ENCODE measurements around the gene ADAMTS1. TPM values are rescaled to one million over a fixed set of nuclear protein-coding genes. Genes with fewer than 3 reads are reported as not detected.

The ADAMTS1 gene
- total RNA-seq (not detected), polyA plus RNA-seq (under 1 TPM in 1 of 2 donors, not detected in 1; 0.16 TPM)

DNA sequence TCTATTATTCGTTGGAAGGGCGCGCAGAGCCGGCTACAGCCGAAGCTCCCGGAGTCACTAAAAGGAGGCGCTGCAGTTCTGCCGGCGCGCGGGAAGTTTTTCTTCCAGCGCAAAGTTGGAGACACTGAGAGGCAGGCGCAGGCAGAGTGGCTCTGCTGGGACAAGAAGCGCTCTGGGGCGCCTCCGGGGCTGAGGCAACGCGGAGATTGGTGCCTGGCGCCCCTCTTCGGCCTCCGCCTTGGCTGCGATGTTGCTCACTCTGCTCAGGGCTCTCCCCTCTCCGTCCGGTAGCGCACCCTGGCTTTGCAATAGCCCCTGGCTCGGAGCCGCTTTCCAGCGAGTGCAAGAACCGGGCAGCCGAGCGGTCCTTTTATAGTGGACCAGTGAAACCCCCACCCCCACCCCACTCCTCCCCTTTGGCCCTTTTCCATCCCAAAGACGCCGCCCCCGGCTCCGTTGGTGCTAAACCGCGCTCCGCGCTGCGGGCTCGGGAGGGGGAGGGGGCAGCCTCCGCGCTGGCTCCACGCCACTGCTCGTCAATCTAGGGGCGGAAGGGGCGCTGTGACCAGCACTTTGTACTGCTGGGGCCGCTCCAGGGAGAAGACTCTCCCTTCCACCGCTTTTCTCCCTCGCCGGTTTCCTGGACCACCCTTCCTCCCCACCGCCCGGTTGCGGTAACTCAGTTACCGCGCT is at the start of gene ADAMTS1:
TSS of gene ADAMTS1 (minus strand) at position 344 of the 693 bp plus-strand sequence. CDS start 455 bp downstream, outside the sequence.
- H3K4me1 Mint-ChIP-seq = peaks cover 22 to 37% (median 29%) of the 10 kb centered on the region in 4 donors
- DNase-seq = no peak
- H3K9me3 ChIP-seq (ENCODE audit: control insufficient read depth in 1 of 2, low read length in 2 of 2) = no peaks in the 10 kb centered on the region
- H3K36me3 ChIP-seq (ENCODE audit: insufficient read depth, low read length) = no peaks in the 10 kb centered on the region
- ChIA-PET POLR2A (ENCODE audit: partially characterized antibody) (no interaction called here), CTCF (ENCODE audit: partially characterized antibody) (no interaction called here)
- H3K27me3 Mint-ChIP-seq = peaks cover 51 to 55% of the 10 kb centered on the region in 2 donors
- H3K9me3 Mint-ChIP-seq = peaks cover 0 to 3% (median 0%) of the 10 kb centered on the region in 8 donors
- H3K4me3 Mint-ChIP-seq = peak within 1 kb of the TSS; percentile 40 to 82 (median 76)
- intact Hi-C loops (cut with micrococcal nuclease) = no loop called here
- H3K27ac Mint-ChIP-seq = no peak within 1 kb of the TSS
- H3K4me1 ChIP-seq (ENCODE audit: insufficient read depth, low read length) = peaks cover 28% of the 10 kb centered on the region
- H3K36me3 Mint-ChIP-seq = peaks cover 0 to 2% of the 10 kb centered on the region in 2 donors
- peak within 1 kb of the TSS in 1 of 2 donors; percentile 5 for H3K4me3 ChIP-seq (ENCODE audit: low read length in 2 of 2)
- H3K27ac ChIP-seq (ENCODE audit: low read depth, low read length) = no peak within 1 kb of the TSS
- H3K27me3 ChIP-seq (ENCODE audit: insufficient read depth, low read length) = peaks cover 5% of the 10 kb centered on the region

DNA sequence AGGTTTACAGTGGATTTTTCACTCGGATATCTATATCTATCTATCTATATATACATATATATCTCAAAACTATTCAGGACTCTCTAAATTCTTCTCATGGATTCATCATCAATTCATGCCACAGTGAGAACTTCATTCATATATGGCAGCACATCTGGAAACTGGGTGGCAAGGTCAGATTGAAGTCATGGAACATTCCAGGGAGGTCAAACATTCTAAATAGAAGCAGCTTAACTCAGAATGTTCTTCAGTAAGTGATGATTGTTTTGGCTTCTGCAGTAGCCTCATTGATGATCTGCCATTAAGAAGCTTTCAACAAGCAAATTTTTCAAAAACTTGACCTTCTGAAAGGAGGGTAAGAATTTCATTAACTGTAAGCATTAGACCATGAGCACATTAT is 46.9 kb upstream of the ADAMTS1 start:
- ChIA-PET POLR2A (ENCODE audit: partially characterized antibody) (no interaction called here), CTCF (ENCODE audit: partially characterized antibody) (interaction anchor here (1.3 kb wide), 1 partner anchor 1852 kb away, joined by 3 read pairs; no protein-coding TSS in a partner anchor)
- Mint-ChIP-seq H3K27ac (no peak overlapping the region), H3K4me1 (no peaks in the 10 kb centered on the region), H3K9me3 (peaks cover 0 to 4% (median 0%) of the 10 kb centered on the region in 8 donors), H3K4me3 (no peak overlapping the region), H3K36me3 (no peaks in the 10 kb centered on the region), H3K27me3 (no peaks in the 10 kb centered on the region)
- intact Hi-C loops (cut with micrococcal nuclease) = no loop called here
- Histone ChIP-seq H3K9me3 (ENCODE audit: control insufficient read depth in 1 of 2, low read length in 2 of 2) (no peaks in the 10 kb centered on the region), H3K36me3 (ENCODE audit: insufficient read depth, low read length) (no peaks in the 10 kb centered on the region), H3K4me1 (ENCODE audit: insufficient read depth, low read length) (no peaks in the 10 kb centered on the region), H3K27ac (ENCODE audit: low read depth, low read length) (no peak overlapping the region), H3K27me3 (ENCODE audit: insufficient read depth, low read length) (no peaks in the 10 kb centered on the region), H3K4me3 (ENCODE audit: low read length in 2 of 2) (no peak overlapping the region)
- DNase-seq = no peak

DNA sequence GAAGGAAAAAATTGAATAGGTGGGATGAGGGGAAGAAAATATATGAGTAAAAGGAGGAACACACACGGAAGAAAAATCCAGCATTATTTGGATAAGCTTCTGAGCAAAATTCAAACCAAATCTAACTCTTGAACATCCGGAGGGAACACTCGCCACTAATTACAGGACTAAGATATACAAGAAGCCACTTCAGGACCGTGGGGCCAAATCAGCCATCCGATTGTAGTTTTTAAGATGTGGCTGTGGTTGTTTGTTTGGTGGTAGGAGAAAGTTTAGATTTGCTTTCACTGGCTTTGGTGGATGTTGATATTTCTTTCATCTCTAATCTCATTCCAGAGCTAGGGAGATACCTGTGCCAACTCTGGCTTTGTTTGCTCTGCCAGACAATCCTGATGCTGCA is 43.7 kb upstream of the ADAMTS1 start:
- Histone ChIP-seq H3K9me3 (ENCODE audit: control insufficient read depth in 1 of 2, low read length in 2 of 2) (no peaks in the 10 kb centered on the region), H3K27ac (ENCODE audit: low read depth, low read length) (no peak overlapping the region), H3K4me1 (ENCODE audit: insufficient read depth, low read length) (no peaks in the 10 kb centered on the region), H3K36me3 (ENCODE audit: insufficient read depth, low read length) (no peaks in the 10 kb centered on the region), H3K27me3 (ENCODE audit: insufficient read depth, low read length) (no peaks in the 10 kb centered on the region), H3K4me3 (ENCODE audit: low read length in 2 of 2) (no peak overlapping the region)
- Mint-ChIP-seq H3K36me3 (no peaks in the 10 kb centered on the region), H3K27me3 (peaks cover 0 to 1% of the 10 kb centered on the region in 2 donors), H3K27ac (no peak overlapping the region), H3K9me3 (peaks cover 0 to 1% (median 0%) of the 10 kb centered on the region in 8 donors), H3K4me1 (no peaks in the 10 kb centered on the region), H3K4me3 (no peak overlapping the region)
- no peak for DNase-seq
- intact Hi-C loops (cut with micrococcal nuclease) = no loop called here
- POLR2A ChIA-PET (ENCODE audit: partially characterized antibody) = no interaction called here
- CTCF ChIA-PET (ENCODE audit: partially characterized antibody) = no interaction called here

DNA sequence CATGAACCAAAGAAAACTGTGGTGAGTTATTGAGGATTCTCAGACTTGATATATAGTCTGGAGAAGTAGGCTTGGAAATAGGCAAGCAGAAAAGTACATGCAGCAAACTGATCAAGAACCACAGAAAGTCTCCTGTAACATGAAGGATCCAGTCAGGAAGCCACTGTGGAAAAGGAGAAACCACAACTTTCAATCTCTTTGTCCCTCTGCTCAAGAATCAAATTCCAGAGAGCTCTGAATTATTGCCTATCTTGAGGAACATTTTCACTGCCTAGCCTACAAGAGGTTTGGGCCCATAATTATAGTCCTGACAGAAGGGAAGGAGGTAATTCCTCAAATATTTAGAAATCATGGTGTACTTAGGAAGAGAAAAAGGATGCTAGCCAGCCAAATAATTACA is 43.0 kb upstream of the ADAMTS1 start:
- no peaks in the 10 kb centered on the region for H3K4me1 ChIP-seq (ENCODE audit: insufficient read depth, low read length)
- H3K4me3 Mint-ChIP-seq = no peak overlapping the region
- H3K27ac ChIP-seq (ENCODE audit: low read depth, low read length) = no peak overlapping the region
- no peaks in the 10 kb centered on the region for H3K27me3 ChIP-seq (ENCODE audit: insufficient read depth, low read length)
- no peak overlapping the region for H3K27ac Mint-ChIP-seq
- no peak for DNase-seq
- no peaks in the 10 kb centered on the region for H3K36me3 ChIP-seq (ENCODE audit: insufficient read depth, low read length)
- ChIA-PET POLR2A (ENCODE audit: partially characterized antibody) (no interaction called here), CTCF (ENCODE audit: partially characterized antibody) (no interaction called here)
- H3K27me3 Mint-ChIP-seq = peaks cover 0 to 1% of the 10 kb centered on the region in 2 donors
- intact Hi-C loops (cut with micrococcal nuclease) = no loop called here
- no peaks in the 10 kb centered on the region for H3K36me3 Mint-ChIP-seq
- no peak overlapping the region for H3K4me3 ChIP-seq (ENCODE audit: low read length in 2 of 2)
- no peaks in the 10 kb centered on the region for H3K9me3 ChIP-seq (ENCODE audit: control insufficient read depth in 1 of 2, low read length in 2 of 2)
- H3K9me3 Mint-ChIP-seq = no peaks in the 10 kb centered on the region
- H3K4me1 Mint-ChIP-seq = no peaks in the 10 kb centered on the region

DNA sequence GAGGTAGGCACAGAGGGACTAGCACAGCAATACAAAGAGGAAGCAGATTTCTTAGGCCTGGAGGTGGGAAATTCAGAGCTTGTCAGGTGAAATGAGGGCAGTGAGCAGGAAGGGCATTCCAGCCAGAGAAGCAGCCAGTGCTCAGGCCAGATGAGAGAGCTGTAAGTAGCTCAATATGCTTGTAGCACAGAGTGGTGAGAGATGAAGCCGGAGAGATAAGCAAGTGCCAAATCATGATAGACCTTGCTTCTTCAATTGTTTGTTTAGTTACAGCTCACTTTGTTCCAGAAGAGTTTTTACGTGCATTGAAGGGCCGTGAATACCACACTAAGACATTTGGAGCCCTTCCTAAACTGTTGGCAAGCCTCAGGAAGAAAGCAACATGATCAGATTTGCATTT is 42.0 kb upstream of the ADAMTS1 start:
- Histone ChIP-seq H3K27me3 (ENCODE audit: insufficient read depth, low read length) (no peaks in the 10 kb centered on the region), H3K9me3 (ENCODE audit: control insufficient read depth in 1 of 2, low read length in 2 of 2) (no peaks in the 10 kb centered on the region), H3K4me3 (ENCODE audit: low read length in 2 of 2) (no peak overlapping the region), H3K36me3 (ENCODE audit: insufficient read depth, low read length) (no peaks in the 10 kb centered on the region), H3K27ac (ENCODE audit: low read depth, low read length) (no peak overlapping the region), H3K4me1 (ENCODE audit: insufficient read depth, low read length) (no peaks in the 10 kb centered on the region)
- H3K9me3 Mint-ChIP-seq = no peaks in the 10 kb centered on the region
- no peak overlapping the region for H3K4me3 Mint-ChIP-seq
- CTCF ChIA-PET (ENCODE audit: partially characterized antibody) = no interaction called here
- no peak overlapping the region for H3K27ac Mint-ChIP-seq
- POLR2A ChIA-PET (ENCODE audit: partially characterized antibody) = no interaction called here
- no peaks in the 10 kb centered on the region for H3K36me3 Mint-ChIP-seq
- intact Hi-C loops (cut with micrococcal nuclease) = no loop called here
- H3K27me3 Mint-ChIP-seq = peaks cover 0 to 1% of the 10 kb centered on the region in 2 donors
- no peaks in the 10 kb centered on the region for H3K4me1 Mint-ChIP-seq
- DNase-seq = no peak

DNA sequence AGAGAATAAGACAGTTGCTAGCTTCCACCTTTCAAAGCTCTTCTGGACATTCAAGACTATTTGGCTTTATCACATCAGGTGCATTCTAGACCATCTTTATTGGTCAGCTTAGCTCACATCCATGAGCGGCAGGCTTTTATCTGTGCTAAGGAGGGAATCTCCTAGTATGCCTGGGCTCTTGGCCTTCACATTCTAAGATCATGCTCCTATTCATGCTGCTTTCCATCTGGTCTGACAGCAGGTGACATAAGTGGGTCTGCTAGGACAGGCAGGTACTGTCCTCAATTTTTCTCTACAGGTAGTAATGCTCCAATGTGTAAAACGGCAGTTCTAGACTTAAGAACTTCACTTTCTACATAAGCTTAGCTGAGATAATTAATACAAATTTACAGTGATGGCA is 39.2 kb upstream of the ADAMTS1 start:
- POLR2A ChIA-PET (ENCODE audit: partially characterized antibody) = no interaction called here
- no peak overlapping the region for H3K4me3 Mint-ChIP-seq
- H3K36me3 Mint-ChIP-seq = no peaks in the 10 kb centered on the region
- no peaks in the 10 kb centered on the region for H3K9me3 Mint-ChIP-seq
- H3K27me3 Mint-ChIP-seq = peaks cover 0 to 3% of the 10 kb centered on the region in 2 donors
- Histone ChIP-seq H3K4me3 (ENCODE audit: low read length in 2 of 2) (no peak overlapping the region), H3K36me3 (ENCODE audit: insufficient read depth, low read length) (no peaks in the 10 kb centered on the region), H3K4me1 (ENCODE audit: insufficient read depth, low read length) (no peaks in the 10 kb centered on the region), H3K27ac (ENCODE audit: low read depth, low read length) (no peak overlapping the region), H3K9me3 (ENCODE audit: control insufficient read depth in 1 of 2, low read length in 2 of 2) (no peaks in the 10 kb centered on the region), H3K27me3 (ENCODE audit: insufficient read depth, low read length) (no peaks in the 10 kb centered on the region)
- intact Hi-C loops (cut with micrococcal nuclease) = no loop called here
- H3K4me1 Mint-ChIP-seq = no peaks in the 10 kb centered on the region
- DNase-seq = no peak
- CTCF ChIA-PET (ENCODE audit: partially characterized antibody) = no interaction called here
- H3K27ac Mint-ChIP-seq = no peak overlapping the region

DNA sequence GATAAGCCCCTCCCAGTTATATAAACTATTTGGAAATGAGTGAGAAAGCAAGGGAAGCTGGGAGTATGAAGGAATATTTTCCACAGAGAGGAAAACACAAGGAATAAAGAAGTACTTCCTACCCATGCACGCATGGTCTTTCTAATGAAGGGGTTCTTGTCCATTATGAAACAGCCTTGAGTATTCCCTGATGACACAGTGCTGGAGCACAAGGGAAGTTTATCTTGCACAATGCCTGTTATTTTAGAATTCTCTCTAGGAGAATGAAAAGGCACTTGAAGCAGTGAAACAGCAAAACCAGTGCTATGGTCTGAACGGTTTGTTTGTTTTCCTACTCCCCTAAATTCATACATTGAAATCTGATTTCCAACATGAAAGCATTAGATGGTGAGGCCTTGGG is 38.6 kb upstream of the ADAMTS1 start:
- Mint-ChIP-seq H3K36me3 (no peaks in the 10 kb centered on the region), H3K4me3 (no peak overlapping the region), H3K27ac (no peak overlapping the region), H3K4me1 (no peaks in the 10 kb centered on the region), H3K27me3 (peaks cover 0 to 3% of the 10 kb centered on the region in 2 donors), H3K9me3 (no peaks in the 10 kb centered on the region)
- CTCF ChIA-PET (ENCODE audit: partially characterized antibody) = no interaction called here
- DNase-seq = no peak
- H3K9me3 ChIP-seq (ENCODE audit: control insufficient read depth in 1 of 2, low read length in 2 of 2) = no peaks in the 10 kb centered on the region
- H3K36me3 ChIP-seq (ENCODE audit: insufficient read depth, low read length) = no peaks in the 10 kb centered on the region
- POLR2A ChIA-PET (ENCODE audit: partially characterized antibody) = no interaction called here
- H3K4me1 ChIP-seq (ENCODE audit: insufficient read depth, low read length) = no peaks in the 10 kb centered on the region
- no peak overlapping the region for H3K27ac ChIP-seq (ENCODE audit: low read depth, low read length)
- no peaks in the 10 kb centered on the region for H3K27me3 ChIP-seq (ENCODE audit: insufficient read depth, low read length)
- no peak overlapping the region for H3K4me3 ChIP-seq (ENCODE audit: low read length in 2 of 2)
- intact Hi-C loops (cut with micrococcal nuclease) = no loop called here
